Kidney tubule cell (primary cell): Measurements from ENCODE around the gene SLC25A34.

Experiments used
- DNase-seq: peaks from one replicate; pipeline ENCODE4 v3.0.0-alpha.2; 2018; ENCODE audit warnings: low spot score

SLC25A34 gene

DNA sequence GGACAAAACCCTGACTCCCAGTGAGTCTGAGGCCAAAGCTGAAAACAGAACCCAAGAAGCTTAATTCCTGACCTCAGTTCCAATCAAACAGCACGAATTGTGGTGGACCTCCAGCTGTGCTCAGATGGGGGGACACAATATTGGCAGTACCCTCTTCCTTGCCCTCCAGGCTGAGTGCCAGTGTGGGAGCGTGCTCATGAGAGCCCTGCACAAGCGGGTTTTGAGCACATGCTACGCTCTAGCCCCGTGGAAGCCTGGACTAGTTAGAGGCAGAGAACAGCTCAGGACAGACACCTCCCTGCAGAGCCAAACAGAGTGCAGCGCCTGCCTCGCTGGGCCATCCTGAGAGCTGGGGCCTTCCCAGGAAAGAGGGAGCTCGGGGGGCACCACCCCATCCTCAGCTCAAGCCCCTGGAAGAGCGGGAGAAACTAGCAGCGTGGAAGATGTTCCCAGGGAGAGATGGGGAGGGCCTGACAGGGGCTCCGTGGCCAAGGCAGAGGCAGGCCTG is 2.8 kb upstream of the SLC25A34 start:
- no peak for DNase-seq

DNA sequence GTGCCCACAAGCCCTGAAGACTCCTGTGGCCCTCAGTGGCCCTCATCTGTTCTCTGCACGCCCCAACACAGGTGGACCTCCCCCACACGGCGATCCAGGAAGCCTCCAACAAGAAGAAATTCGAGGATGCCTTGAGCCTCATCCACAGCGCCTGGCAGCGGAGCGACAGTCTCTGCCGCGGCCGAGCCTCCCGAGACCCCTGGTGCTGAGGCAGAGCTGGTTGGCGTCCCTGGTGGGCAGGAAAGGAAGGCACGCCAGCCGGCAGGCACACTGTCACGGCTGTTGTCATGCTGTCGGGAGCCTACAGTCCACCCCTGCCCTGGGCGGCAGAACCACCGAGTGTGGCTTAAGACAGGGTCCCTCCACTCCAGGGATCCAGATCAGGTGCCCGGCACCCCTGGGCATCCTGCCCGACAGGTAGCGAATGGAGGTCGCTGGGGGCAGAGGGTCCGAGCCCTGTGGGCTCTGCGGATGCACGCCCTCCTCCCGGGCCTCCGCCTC is 2.3 kb upstream of the SLC25A34 start:
- no peak for DNase-seq

DNA sequence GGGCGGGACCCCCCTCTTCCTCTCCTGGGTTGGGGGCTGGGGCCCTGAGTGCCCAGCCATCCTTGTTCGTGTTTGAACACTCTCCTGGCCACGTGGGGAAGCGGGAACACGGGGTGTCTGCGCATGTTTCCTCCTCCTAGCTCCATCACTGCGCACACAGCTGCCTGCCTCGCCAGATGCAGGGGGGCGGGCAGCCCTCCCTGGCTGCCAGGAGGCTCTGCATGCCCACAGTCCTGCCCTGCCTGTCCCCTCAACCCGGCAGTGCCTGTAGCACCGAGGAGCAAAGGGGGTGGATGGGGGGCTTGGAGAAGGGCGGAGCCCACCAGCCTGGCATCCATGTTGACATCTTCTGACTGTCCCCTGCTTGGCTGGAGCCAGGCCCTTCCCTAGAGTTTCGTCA is 1.8 kb upstream of the SLC25A34 start:
- DNase-seq = no peak

DNA sequence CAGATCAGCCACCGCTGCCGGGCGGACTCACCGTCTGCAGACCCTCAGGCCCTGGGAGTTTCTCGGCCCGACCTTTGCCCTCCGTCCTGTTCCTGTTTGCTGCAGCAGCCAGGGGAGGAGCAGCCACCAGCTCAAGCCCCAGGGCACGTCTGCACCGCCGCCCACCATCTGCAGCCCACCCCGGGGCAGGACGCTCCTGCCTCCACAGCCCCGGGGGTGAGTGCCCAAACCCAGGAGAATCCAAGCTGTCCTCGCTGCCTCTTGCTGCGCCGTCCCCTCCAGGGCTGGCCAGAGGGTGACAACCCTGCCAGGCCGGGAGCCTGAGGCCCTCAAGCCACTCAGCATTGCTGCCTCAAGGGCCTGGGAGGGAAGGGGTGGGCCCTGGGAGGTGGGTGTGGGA is 1.2 kb upstream of the SLC25A34 start:
- no peak for DNase-seq

DNA sequence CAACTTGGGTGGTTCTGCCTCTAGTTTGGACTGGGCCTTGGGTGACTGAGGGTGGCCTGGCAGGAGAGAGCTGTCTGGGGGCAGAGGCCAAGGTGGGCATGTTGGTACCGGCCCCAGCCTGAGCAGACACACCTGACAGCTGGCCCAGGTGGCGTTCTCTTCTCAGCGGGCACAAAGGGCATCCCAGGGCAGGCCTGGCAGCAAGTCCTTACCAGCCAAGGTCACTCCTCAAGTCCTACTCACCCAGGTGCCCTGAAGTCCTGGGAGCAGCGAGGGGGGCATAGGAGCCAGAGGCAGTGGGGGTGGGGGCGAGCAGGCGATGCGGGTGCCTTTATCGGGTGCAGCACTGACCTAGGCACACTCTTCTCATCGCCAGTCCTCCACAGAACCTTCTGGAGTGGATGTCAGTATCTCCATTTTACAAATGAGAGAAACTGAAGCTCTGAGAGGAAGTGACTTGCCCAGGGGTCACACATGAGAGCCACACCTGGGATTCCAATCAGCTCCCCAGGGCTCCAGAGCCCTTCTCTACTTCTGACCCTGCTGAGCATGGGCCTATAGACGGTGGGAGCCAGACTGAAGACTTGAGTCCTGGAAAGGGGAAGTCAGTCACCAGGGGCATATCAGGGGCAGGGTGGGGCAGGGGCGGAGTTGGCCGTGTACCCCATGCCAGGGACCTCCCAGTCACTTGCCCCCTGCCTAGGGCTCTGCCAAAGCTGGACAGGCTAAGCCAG is 587 bp upstream of the SLC25A34 start:
- DNase-seq = no peak

DNA sequence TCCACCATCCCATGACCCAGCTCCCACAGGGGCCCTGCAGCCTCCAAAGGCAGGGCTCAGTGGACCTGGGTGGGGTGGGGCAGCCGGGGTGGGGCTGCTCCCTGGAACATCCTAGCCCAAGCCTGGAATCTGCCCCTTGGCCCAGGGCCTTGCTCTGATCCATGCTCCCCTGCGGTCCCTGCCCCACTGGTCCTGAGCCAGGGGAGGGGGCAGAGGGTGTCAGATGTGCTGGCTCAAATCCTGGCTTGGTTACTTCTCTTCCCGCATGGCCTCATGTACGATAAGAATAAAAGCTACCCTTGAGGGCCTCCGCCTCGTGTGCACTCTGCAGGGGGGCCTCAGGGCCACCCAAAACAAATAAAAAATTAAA is 819 bp downstream of the SLC25A34 start:
- no peak for DNase-seq

DNA sequence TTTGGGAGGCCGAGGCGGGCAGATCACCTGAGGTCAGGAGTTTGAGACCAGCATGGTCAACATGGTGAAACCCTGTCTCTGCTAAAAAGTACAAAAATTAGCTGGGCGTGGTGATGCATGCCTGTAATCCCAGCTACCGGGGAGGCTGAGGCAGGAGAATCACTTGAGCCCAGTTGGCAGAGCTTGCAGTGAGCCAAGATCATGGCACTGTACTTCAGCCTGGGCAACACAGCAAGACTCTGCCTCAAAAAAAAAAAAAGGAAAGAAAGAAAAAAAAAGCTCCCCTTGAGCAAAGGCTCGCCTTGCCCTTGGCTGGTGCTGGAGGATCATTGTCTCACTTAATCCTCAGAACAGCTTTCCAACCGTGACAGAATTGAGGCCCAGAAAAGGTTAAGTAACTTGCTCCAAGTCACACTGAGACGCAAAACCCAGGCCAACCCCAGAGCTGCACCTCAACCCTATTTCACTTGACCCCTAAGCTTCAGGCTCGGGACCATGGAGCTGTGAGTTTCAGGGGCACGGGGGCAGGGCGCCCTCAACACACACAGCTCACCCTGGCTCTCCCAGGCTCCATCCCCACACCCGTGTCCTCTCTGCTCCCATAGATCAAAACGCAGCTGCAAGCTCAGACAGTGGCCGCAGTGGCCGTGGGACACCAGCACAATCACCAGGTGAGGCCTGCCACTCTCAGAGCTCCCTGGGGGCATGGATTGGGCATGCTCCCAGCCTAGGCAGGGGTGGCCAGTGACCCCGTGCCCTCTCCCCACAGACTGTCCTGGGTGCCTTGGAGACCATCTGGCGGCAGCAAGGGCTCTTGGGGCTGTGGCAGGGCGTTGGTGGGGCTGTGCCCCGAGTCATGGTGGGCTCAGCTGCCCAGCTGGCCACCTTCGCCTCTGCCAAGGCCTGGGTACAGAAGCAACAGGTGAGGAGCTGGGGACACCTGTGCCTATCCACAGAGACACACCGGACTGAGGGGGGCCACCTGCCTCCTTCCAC is 1.6 kb downstream of the SLC25A34 start:
- no peak for DNase-seq

- no peak for DNase-seq
Observed at GRCh38 chr1:15738416-15739113, 2.5 kb downstream of the SLC25A34 start.

DNA sequence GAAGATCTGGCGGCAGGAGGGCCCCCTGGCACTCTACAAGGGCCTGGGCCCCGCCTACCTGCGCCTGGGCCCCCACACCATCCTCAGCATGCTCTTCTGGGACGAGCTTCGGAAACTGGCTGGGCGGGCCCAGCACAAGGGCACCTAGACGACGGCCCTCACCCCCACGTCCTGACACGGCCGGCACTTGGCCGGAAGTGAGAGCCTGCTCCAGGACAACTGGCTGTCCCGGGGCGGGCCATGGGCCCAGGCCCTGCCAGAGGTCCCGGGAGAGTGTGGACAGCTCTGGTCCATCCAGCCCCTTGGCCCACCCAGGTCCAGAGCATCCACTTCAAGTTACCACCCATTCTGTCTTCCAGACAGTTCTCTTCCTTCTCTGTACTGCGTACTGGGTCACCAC is 3.2 kb downstream of the SLC25A34 start:
- no peak for DNase-seq

- DNase-seq = no peak
Observed at GRCh38 chr1:15739745-15740144, 3.7 kb downstream of the SLC25A34 start.

DNA sequence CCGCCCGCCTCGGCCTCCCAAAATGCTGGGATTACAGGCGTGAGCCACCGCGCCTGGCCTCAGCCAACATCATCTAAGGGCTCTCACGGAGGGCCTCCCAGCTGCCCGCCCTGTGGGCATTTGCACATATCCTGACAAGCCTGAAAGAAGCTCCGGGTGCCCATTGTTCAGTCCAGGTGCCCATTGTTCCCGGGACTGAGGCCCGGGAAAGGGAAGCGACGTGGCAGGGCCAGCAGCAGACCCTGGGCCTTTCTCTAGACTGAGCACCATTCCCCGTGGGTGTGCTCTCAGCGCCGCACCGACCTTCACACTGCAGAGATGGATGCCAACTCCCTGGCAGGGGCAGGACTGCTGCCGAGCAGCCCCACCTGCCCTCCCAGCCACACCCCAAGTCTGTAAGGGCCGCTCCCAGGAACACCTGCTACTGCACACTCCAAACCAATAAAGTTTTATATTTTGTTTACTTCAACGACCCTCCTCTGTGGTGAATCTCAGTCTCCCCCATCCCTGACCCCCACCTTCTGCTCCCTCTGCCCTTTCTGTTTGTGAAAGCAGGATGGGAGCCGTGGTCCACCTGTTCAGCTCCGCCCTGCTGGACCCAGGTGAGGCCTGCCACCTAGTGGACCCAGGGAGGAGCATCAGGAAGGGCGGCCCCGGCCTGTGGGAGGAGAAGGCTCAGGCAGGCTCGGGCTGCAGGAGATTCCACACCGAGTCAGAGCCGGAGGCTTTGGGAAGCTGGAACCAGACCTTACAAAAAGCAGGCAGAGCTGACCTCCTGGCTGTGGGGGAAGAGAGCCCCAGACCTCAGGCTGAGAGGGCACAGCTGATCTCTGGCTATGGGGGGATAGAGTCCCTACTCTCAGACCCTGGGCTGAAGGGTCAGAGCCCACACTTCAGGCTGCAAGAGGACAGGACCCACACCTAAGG is 5.1 kb downstream of the SLC25A34 start:
- peak; percentile 86 for DNase-seq

DNA sequence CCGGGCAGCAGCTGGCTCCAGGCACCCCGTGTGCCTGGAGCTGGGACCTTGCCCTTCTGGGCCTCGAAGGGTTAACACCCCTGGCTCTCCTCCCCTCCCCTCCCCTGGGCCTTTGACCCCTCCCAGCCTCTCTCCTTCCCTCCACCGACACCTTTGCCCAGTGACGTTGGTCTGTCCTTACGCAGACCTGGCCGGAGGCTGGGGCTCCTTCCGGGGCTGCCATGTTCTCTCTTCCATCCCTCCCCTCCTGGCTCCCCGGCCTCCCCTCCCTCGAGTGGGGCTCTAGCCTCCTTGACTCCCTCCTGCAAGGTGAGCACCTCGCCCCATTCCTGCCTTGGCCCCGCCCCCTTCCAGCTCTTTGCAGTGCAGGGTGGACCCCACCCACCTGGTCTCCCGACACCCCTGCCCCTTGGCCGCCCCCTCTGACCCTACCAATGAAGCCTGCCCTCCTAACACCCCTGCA is 6.3 kb downstream of the SLC25A34 start, which contains the start of gene TMEM82:
TSS of gene TMEM82 (plus strand) at position 161 of the 463 bp plus-strand sequence. CDS start at position 222, 61 bp downstream.
- no peak for DNase-seq

DNA sequence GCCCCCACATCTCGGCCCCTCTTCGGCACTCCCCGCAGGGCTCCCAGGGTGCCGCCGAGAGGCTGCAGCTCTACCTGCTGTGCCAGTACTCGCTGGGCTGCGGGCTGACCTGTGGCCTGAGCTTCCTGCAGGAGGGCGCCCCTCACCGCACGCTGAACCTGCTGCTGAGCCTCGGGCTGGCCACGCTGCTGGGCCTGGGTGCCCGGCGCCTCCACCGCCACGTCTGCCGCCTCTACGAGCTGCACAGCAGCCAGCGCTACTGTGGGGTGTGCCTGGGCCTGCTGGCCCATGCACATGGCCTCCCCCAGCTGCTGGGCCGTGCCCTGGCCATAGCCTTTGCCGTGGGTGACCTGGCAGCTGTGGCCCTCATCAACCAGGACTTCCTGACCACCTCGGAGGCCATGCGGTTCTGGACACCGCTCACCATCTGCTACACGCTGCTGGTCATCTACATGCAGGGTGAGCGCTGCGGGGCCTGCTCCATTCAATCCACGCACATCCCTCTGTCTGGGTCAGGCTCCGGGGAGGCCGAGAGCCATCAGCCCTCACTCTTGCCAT is 8.1 kb downstream of the SLC25A34 start:
- no peak for DNase-seq

- no peak for DNase-seq
Observed at GRCh38 chr1:15747378-15747777, 11.3 kb downstream of the SLC25A34 start.

GRCh38 chr1:15748264-15748663 is 12.2 kb downstream of the SLC25A34 start:
- no peak for DNase-seq

DNA sequence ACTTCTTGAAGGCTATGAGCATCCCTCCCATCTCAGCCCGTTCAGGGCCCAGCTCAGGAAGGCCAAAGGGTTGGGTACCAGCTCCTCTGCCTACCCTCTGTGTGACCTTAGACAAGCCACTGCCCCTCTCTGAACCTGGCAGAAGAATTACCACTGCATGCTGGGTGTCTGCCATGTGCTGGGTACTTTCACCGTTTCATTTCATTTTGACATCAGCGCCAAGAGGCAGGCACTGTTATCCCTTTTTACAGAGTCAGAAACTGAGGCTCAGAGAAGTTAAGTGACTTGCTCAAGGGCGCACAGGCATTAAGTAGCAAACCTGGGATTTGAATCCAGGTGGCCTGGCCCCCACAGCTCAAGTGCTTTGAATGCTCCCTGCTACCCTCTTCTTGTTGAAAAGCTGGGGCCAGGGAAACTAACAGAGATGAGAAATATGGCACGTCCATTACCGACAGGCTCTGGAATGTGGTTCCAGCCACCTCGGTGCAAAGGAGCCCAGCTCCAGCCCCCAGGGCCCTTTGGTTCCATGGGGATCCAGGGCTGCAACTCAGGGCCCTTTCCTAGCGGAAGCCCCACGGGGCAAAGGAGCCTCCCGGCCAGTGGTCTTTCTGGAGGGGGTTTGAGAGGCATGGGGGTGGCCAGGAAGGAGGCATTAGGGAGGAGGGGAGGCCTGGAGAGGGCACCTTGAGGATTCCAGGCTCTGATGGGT is 12.8 kb downstream of the SLC25A34 start:
- DNase-seq = no peak

- DNase-seq = peak; percentile 38
Observed at GRCh38 chr1:15749399-15750291, 13.6 kb downstream of the SLC25A34 start.

DNA sequence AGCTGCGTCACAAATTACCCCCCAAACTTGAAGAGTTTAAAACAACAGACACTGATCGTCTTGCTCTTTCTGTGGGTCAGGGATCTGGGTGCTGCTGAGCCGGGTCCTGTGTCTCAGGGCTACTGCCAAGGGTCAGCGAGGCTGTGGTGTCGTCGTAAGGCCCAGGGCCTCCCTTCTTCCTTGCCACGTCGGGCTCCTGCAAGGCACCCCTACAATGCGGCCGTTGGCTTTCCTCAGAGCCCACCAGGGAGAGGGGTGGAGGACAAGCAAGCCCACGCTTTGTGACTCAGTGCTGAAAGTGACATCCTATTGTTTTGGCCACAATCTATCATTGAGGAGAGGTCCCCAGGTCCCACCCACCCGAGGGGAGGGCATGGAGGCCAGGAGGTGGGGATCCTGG is 14.9 kb downstream of the SLC25A34 start:
- no peak for DNase-seq

GRCh38 chr1:15751717-15752116 is 15.7 kb downstream of the SLC25A34 start:
- no peak for DNase-seq
